Right lobe of liver (tissue), 6 donors: ENCODE data around the gene LPIN3. TPM values are rescaled to one million over a fixed set of nuclear protein-coding genes. Genes with fewer than 3 reads are reported as not detected.
A peak's percentile ranks its signal among the peaks of the same experiment; 100 is the strongest.

Experiments
- ATAC-seq, 4 donors: fragments of 200-7000 bp; cut with Tn5 transposase; one replicate each; pipeline ENCODE4 v1.9.1; 2020; ENCODE audit warnings: mild to moderate bottlenecking in 4 of 4, moderate library complexity in 4 of 4
- DNase-seq, 3 donors: peaks; one replicate each; pipeline ENCODE4 v3.0.0-alpha.2; 2020
- H3K27ac ChIP-seq, 3 donors: fragments of 200-600 bp; one replicate each; pipeline ENCODE4 v1.8.0; 2022
- H3K27me3 ChIP-seq, 2 donors: fragments of 200-600 bp; one replicate each; pipeline ENCODE4 v1.8.0; 2022
- H3K36me3 ChIP-seq, 4 donors: fragments of 200-600 bp; sonication (generic) in 1 of 4; one replicate each; pipeline versions ENCODE4 v1.5.1 to v1.8.0; 2017 to 2022; ENCODE audit warnings: control low read depth in 1 of 4
- H3K4me1 ChIP-seq, 4 donors: fragments of 200-600 bp; sonication (generic) in 1 of 4; one replicate each; pipeline versions ENCODE4 v1.5.1 to v1.8.0; 2017 to 2022; ENCODE audit warnings: control low read depth in 1 of 4
- H3K4me3 ChIP-seq, 3 donors: fragments of 200-600 bp; one replicate each; pipeline ENCODE4 v1.8.0; 2022
- H3K9me3 ChIP-seq, 4 donors: fragments of 200-600 bp; sonication (generic) in 1 of 4; one replicate each; pipeline versions ENCODE4 v1.5.1 to v1.8.0; 2017 to 2022; ENCODE audit warnings: control low read depth in 1 of 4
- CTCF ChIP-seq, 4 donors: fragments of 200-600 bp in 3 of 4; fragments of 450-650 bp in 1 of 4; IDR thresholded peaks; one replicate each; pipeline versions ENCODE4 v1.5.1 to v1.8.0; 2016 to 2022; ENCODE audit warnings: antibody characterized with exemption in 4 of 4, mild to moderate bottlenecking in 2 of 4
- POLR2A ChIP-seq: fragments of 450-650 bp; IDR thresholded peaks from one replicate; pipeline ENCODE4 v1.6.1; 2017; ENCODE audit warnings: antibody characterized with exemption, mild to moderate bottlenecking
- WGBS: methylation state at CpG from one replicate; pipeline ENCODE4 v1.1.6; 2018; ENCODE audit warnings: low coverage, low lambda C conversion rate; ENCODE audit not compliant: insufficient coverage; ENCODE audit errors: missing lambda C conversion rate; 5-methylcytosine and 5-hydroxymethylcytosine counted together
- intact Hi-C, 2 donors: fragments of 100-400 bp; cut with DNase I; formaldehyde crosslinking; loops; one replicate each; pipeline versions ENCODE4 v1.11.2 to v1.14.1; 2022
- total RNA-seq, 6 experiments: library from RNA; depleted of rRNA in 2 of 6; stranded (reverse); fragments of >200 nt in 2 of 6; fragmentation: NEBNext Ultra II Directional in 3 of 6; extraction: Animal tissue kit (Norgen Biotek cat#: 25700) in 3 of 6; gene quantifications; one replicate each; pipeline versions ENCODE4 v1.1.0 to v1.2.4, GENCODE V29; 2016 to 2023
- donor health status: DM: no; HTN: yes; CAD: no.
- donor health status: DM: no; HTN: no; CAD: no.
- donor health status: DM: no; HTN: no; CAD: no.
- donor health status: DM: no; HTN: yes; CAD: no.
- donor health status: DM: no; HTN: yes; CAD: no.

The LPIN3 gene
- total RNA-seq, 6 experiments from 2014 or later: 8.4 to 44.7 (median 23.4) TPM

GRCh38 chr20:41395667-41396664 lies 55.3 kb downstream of the LPIN3 start:
- no peak for TF ChIP-seq CTCF (IDR thresholded peaks at IDR 0.05)
- TF ChIP-seq POLR2A: no peak
- Histone ChIP-seq H3K36me3 (no peaks in the 10 kb centered on the region), H3K4me3 (no peak overlapping the region), H3K27me3 (no peaks in the 10 kb centered on the region), H3K9me3 (no peaks in the 10 kb centered on the region), H3K27ac (no peak overlapping the region), H3K4me1 (peaks cover 0 to 5% (median 0%) of the 10 kb centered on the region in 4 donors)
- intact Hi-C loops: no loop called here
- ATAC-seq (peak in 3 of 4 donors; percentile 9 to 42 (median 22)), DNase-seq (no peak)
- WGBS: 53% methylated on average over 6 of the region's 18 CpGs

GRCh38 chr20:41398408-41398807 lies 57.8 kb downstream of the LPIN3 start:
- no peak for TF ChIP-seq CTCF (IDR thresholded peaks at IDR 0.05)
- TF ChIP-seq POLR2A: no peak
- H3K27ac ChIP-seq: no peak overlapping the region
- WGBS: 80% methylated on average over 2 of the region's 2 CpGs
- H3K36me3 ChIP-seq: no peaks in the 10 kb centered on the region
- H3K4me3 ChIP-seq: no peak overlapping the region
- no peak for DNase-seq
- intact Hi-C loops: no loop called here
- no peaks in the 10 kb centered on the region for H3K27me3 ChIP-seq
- peak in 1 of 4 donors; percentile 26 for ATAC-seq
- H3K9me3 ChIP-seq: no peaks in the 10 kb centered on the region
- H3K4me1 ChIP-seq: no peaks in the 10 kb centered on the region

GRCh38 chr20:41403604-41404003 lies 63.0 kb downstream of the LPIN3 start:
- no peaks in the 10 kb centered on the region for H3K27me3 ChIP-seq
- peaks cover 0 to 23% (median 7%) of the 10 kb centered on the region in 4 donors for H3K36me3 ChIP-seq
- no peaks in the 10 kb centered on the region for H3K4me1 ChIP-seq
- ATAC-seq (no peak), DNase-seq (no peak)
- intact Hi-C loops: no loop called here
- H3K9me3 ChIP-seq: no peaks in the 10 kb centered on the region
- TF ChIP-seq CTCF (IDR thresholded peaks at IDR 0.05) (no peak), POLR2A (no peak)
- WGBS: 93% methylated on average over 12 of the region's 12 CpGs
- no peak overlapping the region for H3K27ac ChIP-seq
- H3K4me3 ChIP-seq: no peak overlapping the region

DNA sequence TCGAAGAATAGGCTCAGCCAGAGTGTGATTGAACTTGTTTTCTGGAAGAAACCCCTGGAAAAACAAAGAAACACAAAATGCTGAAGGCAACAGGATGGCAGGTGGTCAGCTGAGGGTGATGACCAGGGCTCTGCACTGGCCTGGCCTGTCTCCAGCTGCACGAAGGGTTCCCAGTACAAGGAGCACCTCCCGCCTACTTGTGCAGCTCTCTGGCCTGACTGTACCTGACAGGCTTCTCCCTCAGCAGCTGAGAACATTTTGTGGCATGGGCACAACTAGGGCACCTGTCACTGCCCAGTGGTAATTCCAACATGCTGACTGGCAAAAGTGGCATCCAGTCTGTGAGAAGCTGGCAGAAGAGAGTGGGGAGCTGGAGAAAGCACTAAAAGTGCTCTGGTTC lies 64.8 kb downstream of the LPIN3 start:
- WGBS: 100% methylated on average over 2 of the region's 3 CpGs
- no peaks in the 10 kb centered on the region for H3K4me1 ChIP-seq
- peaks cover 0 to 38% (median 14%) of the 10 kb centered on the region in 4 donors for H3K36me3 ChIP-seq
- ATAC-seq: no peak
- H3K4me3 ChIP-seq: no peak overlapping the region
- intact Hi-C loops: loop anchor here in 1 of 2 donors (5.0 kb wide), 1 partner anchor 43 kb away; no protein-coding TSS in a partner anchor
- H3K27me3 ChIP-seq: no peaks in the 10 kb centered on the region
- no peak for DNase-seq
- TF ChIP-seq POLR2A: no peak
- no peak for TF ChIP-seq CTCF (IDR thresholded peaks at IDR 0.05)
- no peaks in the 10 kb centered on the region for H3K9me3 ChIP-seq
- H3K27ac ChIP-seq: no peak overlapping the region
